Adrenal gland (tissue), 5 donors: Measurements from ENCODE around the gene HOXB13.

Source experiments
- POLR2A ChIP-seq, 2 donors: fragments of 450-650 bp; IDR thresholded peaks; one replicate each; pipeline ENCODE4 v1.6.1; 2017; ENCODE audit warnings: antibody characterized with exemption in 2 of 2, mild to moderate bottlenecking in 2 of 2, moderate library complexity in 1 of 2
- TF ChIP-seq, protein P1 (sequence below), 6 experiments: fragments of 450-650 bp in 4 of 6; fragments of 200-600 bp in 2 of 6; sonication (generic) in 1 of 6; IDR thresholded peaks; 1 replicate in 5 of 6; 2 replicates in 1 of 6; pipeline versions ENCODE4 v1.5.1 to v1.8.0; 2016 to 2021; ENCODE audit warnings: antibody characterized with exemption in 6 of 6, mild to moderate bottlenecking in 2 of 6, moderate library complexity in 1 of 6
- donor health status: DM: no; HTN: no; CAD: no.

DNA sequence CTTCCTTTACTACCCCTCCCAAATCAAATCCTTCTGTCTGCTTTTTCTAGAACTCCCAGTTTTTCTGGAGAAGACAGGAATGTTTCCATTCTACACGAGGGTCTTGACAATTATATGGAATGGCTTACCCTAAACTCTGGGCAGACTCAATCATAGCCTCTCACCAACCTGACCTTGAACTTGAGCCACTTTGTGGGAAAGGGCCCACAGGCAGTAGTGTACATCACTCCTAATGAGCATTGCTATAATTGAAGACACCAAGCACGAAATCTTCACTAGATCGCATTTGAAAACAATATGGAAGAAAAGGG, 1.6 kb upstream of the HOXB13 start:
- TF ChIP-seq, protein P1, sequence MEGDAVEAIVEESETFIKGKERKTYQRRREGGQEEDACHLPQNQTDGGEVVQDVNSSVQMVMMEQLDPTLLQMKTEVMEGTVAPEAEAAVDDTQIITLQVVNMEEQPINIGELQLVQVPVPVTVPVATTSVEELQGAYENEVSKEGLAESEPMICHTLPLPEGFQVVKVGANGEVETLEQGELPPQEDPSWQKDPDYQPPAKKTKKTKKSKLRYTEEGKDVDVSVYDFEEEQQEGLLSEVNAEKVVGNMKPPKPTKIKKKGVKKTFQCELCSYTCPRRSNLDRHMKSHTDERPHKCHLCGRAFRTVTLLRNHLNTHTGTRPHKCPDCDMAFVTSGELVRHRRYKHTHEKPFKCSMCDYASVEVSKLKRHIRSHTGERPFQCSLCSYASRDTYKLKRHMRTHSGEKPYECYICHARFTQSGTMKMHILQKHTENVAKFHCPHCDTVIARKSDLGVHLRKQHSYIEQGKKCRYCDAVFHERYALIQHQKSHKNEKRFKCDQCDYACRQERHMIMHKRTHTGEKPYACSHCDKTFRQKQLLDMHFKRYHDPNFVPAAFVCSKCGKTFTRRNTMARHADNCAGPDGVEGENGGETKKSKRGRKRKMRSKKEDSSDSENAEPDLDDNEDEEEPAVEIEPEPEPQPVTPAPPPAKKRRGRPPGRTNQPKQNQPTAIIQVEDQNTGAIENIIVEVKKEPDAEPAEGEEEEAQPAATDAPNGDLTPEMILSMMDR (IDR thresholded peaks at IDR 0.05), result no peak
- TF ChIP-seq POLR2A (IDR thresholded peaks at IDR 0.05), result no peak
